BLaER1 treated with 17β-estradiol and CSF1 and Interleukin-3, amounts not matched to agents 10 nM and 100 nM (cell line): Measurements from ENCODE around the gene AOC3.
A peak's percentile ranks its signal among the peaks of the same experiment; 100 is the strongest.
"Not testable (repeated sequence)": the region's sequence is repeated elsewhere in the genome, so short reads cannot be mapped to it uniquely, and the experiment has no call there.

ENCODE experiments used
- H3K27ac ChIP-seq, 11 experiments: shearing (Covaris generic); formaldehyde crosslinking; 2 replicates each; pipeline ENCODE4 v1.8.1; 2022
- H3K27me3 ChIP-seq, 11 experiments: shearing (Covaris generic); formaldehyde crosslinking; 2 replicates each; pipeline ENCODE4 v1.8.1; 2022
- H3K36me3 ChIP-seq, 11 experiments: shearing (Covaris generic); formaldehyde crosslinking; 2 replicates each; pipeline ENCODE4 v1.8.1; 2022
- H3K4me1 ChIP-seq, 10 experiments: shearing (Covaris generic); formaldehyde crosslinking; 2 replicates each; pipeline ENCODE4 v1.8.1; 2022
- H3K4me2 ChIP-seq, 11 experiments: shearing (Covaris generic); formaldehyde crosslinking; 2 replicates each; pipeline ENCODE4 v1.8.1; 2022
- H3K4me3 ChIP-seq, 10 experiments: shearing (Covaris generic); formaldehyde crosslinking; 2 replicates each; pipeline ENCODE4 v1.8.1; 2022
- H3K9ac ChIP-seq, 11 experiments: shearing (Covaris generic); formaldehyde crosslinking; 2 replicates each; pipeline ENCODE4 v1.8.1; 2022
- H3K9me3 ChIP-seq, 11 experiments: shearing (Covaris generic); formaldehyde crosslinking; replicated peaks in 1 of 11; 2 replicates each; pipeline ENCODE4 v1.8.1; 2022
- H4K20me1 ChIP-seq, 11 experiments: shearing (Covaris generic); formaldehyde crosslinking; 2 replicates each; pipeline ENCODE4 v1.8.1; 2022
- Cebpa-rat ChIP-seq, 11 experiments: shearing (Covaris generic); IDR thresholded peaks; 2 replicates each; pipeline ENCODE4 v1.8.1; 2022

The AOC3 gene

DNA sequence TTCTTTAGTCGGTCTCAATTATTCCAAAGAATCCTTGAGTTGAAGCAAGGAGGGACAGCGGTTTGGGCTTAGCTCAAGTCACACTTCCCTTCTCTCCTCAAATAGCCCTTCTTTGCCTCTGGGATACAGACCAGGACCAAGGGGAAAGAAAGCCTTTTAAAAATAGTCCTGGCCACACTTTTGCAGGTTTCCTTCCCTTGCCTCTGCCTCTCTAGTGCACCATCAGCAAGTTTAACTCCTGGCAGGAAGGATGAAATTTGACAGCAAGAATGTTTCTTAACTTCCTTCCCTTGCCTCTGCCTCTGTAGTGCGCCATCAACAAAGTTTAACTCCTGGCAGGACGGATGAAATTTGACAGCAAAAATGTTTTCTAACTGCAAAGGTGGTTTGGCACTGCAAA lies 42.4 kb downstream of the AOC3 start:
- H3K4me2 ChIP-seq = peak overlapping the region; percentile 52 to 91 (median 83)
- no peaks in the 10 kb centered on the region for H4K20me1 ChIP-seq
- H3K27ac ChIP-seq = peak overlapping the region; percentile 11 to 80 (median 64); a peak in 20 of 22 replicates
- no peaks in the 10 kb centered on the region for H3K36me3 ChIP-seq
- TF ChIP-seq Cebpa-rat (IDR thresholded peaks at IDR 0.05) = 0 out of 22 replicates have a peak, but pooled peaks of 1 of the 11 experiments have one; percentile 23
- peak overlapping the region in 10 of 11 experiments; percentile 11 to 71 (median 55); a peak in 16 of 22 replicates for H3K9ac ChIP-seq
- peaks cover 12 to 72% (median 51%) of the 10 kb centered on the region in 10 experiments for H3K4me1 ChIP-seq
- H3K4me3 ChIP-seq = peak overlapping the region in 6 of 10 experiments; percentile 15 to 49 (median 36); a peak in 7 of 20 replicates
- no peaks in the 10 kb centered on the region for H3K9me3 ChIP-seq
- no peaks in the 10 kb centered on the region for H3K27me3 ChIP-seq

GRCh38 chr17:42894283-42895184 lies 43.5 kb downstream of the AOC3 start:
- no peak for TF ChIP-seq Cebpa-rat (IDR thresholded peaks at IDR 0.05)
- Histone ChIP-seq H3K36me3 (no peaks in the 10 kb centered on the region), H4K20me1 (no peaks in the 10 kb centered on the region), H3K27me3 (no peaks in the 10 kb centered on the region), H3K4me1 (peaks cover 12 to 67% (median 49%) of the 10 kb centered on the region in 10 experiments), H3K9ac (peak overlapping the region in 2 of 11 experiments; percentile 50 to 71; a peak in 3 of 22 replicates), H3K27ac (peak overlapping the region in 10 of 11 experiments; percentile 15 to 80 (median 65); a peak in 15 of 22 replicates), H3K4me3 (0 out of 20 replicates have a peak overlapping the region, but pooled peaks of 1 of the 10 experiments have one; percentile 1), H3K4me2 (peak overlapping the region in 10 of 11 experiments; percentile 67 to 91 (median 83); a peak in 19 of 22 replicates), H3K9me3 (no peaks in the 10 kb centered on the region)

DNA sequence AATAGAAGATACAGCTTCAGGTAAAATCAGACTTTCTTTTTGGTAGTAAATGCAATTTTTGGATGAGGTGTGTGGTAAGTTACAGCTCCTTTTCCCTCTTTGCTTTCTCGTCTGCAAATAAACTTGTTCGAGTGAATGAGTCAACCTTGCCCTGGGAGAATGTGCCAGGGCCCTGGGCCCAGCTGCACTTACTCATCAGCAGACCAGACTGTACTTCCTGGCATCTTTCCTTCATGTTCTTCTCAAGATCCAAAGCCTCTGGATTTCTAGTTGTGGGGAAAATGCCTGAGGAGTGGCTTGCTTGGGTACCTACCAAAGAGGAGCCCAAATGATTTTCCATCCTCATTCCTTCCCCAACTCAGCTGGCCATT lies 44.2 kb downstream of the AOC3 start:
- TF ChIP-seq Cebpa-rat (IDR thresholded peaks at IDR 0.05) = no peak
- Histone ChIP-seq H3K4me3 (0 out of 20 replicates have a peak overlapping the region, but pooled peaks of 1 of the 10 experiments have one; percentile 1), H3K4me1 (peaks cover 12 to 65% (median 49%) of the 10 kb centered on the region in 10 experiments), H3K36me3 (no peaks in the 10 kb centered on the region), H3K9me3 (no peaks in the 10 kb centered on the region), H3K9ac (peak overlapping the region in 2 of 11 experiments; percentile 16 to 50; a peak in 2 of 22 replicates), H3K27ac (peak overlapping the region in 7 of 11 experiments; percentile 18 to 80 (median 51); a peak in 10 of 22 replicates), H3K4me2 (peak overlapping the region in 10 of 11 experiments; percentile 0 to 91 (median 79); a peak in 18 of 22 replicates), H3K27me3 (no peaks in the 10 kb centered on the region), H4K20me1 (no peaks in the 10 kb centered on the region)

GRCh38 chr17:42898147-42898811 lies 47.3 kb downstream of the AOC3 start:
- Histone ChIP-seq H3K9ac (no peak overlapping the region), H3K27ac (no peak overlapping the region), H3K4me3 (no peak overlapping the region), H3K4me1 (peaks cover 7 to 60% (median 29%) of the 10 kb centered on the region in 10 experiments), H3K27me3 (no peaks in the 10 kb centered on the region), H3K36me3 (no peaks in the 10 kb centered on the region), H4K20me1 (no peaks in the 10 kb centered on the region), H3K9me3 (no peaks in the 10 kb centered on the region), H3K4me2 (no peak overlapping the region)
- TF ChIP-seq Cebpa-rat (IDR thresholded peaks at IDR 0.05) = no peak

DNA sequence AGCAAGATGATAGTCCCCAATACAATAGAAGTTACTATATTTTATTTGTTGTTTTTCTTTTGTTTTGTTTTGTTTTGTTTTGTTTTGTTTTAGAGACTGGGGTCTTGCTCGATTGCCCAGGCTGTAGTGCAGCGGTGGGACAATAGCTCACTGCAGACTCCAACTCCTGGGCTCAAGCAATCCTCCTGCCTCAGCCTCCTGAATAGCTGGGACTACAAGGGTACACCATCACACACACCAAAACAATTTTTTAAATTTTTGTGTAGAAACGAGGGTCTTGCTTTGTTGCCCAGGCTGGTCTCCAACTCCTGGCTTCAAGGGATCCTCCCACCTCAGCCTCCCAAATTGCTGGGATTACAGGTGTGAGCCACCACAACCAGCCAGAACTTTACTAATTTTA lies 49.0 kb downstream of the AOC3 start:
- not testable (repeated sequence) for H3K36me3 ChIP-seq, H4K20me1 ChIP-seq, H3K27me3 ChIP-seq, H3K4me2 ChIP-seq, H3K9me3 ChIP-seq, H3K27ac ChIP-seq, H3K4me3 ChIP-seq, H3K9ac ChIP-seq
- peaks cover 0 to 48% (median 12%) of the 10 kb centered on the region in 10 experiments; a peak in 16 of 20 replicates for H3K4me1 ChIP-seq

- Histone ChIP-seq H4K20me1 (no peaks in the 10 kb centered on the region), H3K27me3 (no peaks in the 10 kb centered on the region), H3K9me3 (no peaks in the 10 kb centered on the region), H3K4me3 (no peak within 1 kb of the TSS), H3K4me1 (peaks cover 0 to 41% (median 7%) of the 10 kb centered on the region in 10 experiments; a peak in 12 of 20 replicates), H3K9ac (no peak within 1 kb of the TSS), H3K27ac (no peak within 1 kb of the TSS), H3K4me2 (peak within 1 kb of the TSS in 4 of 11 experiments; percentile 18 to 65 (median 40); a peak in 7 of 22 replicates), H3K36me3 (no peaks in the 10 kb centered on the region)
- no peak for TF ChIP-seq Cebpa-rat (IDR thresholded peaks at IDR 0.05)
These were observed 49.7 kb downstream of the AOC3 start, which contains the start of gene G6PC1 for GRCh38 chr17:42900460-42901331. G6PC1 (plus strand) TSS chr17:42900799; CDS start chr17:42900877, 78 bp downstream.

DNA sequence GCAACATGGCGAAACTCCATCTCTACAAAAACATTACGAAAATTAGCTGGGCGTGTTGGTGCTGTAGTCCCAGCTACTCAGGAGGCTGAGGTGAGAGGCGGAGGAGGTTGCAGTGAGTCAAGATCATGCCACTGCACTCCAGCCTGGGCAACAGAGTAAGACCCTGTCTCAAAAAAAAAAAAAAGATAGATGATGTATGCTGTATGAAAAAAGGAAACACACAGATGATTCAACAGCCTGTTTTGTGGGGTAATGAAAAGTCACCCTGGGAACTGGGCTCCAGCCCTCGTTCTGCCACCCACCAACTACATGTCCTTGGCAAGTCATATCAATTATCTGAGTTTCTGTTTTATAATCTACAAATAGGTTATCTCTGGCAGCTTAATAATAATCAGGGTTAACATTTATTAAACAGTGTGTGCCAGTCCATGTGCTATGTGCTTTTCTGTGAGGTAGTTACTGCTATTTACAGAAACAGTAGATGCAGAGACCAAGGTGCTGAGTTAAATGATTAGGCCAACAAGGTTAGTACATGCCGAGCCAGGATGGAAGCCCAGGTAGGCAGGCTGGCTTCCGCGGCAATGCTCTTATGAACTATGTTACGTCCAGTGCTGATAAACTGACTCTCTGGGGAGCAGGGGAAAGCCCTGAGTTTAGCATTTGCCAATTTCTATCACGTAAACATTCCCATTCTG lies 50.7 kb downstream of the AOC3 start:
- Histone ChIP-seq H3K4me2 (peak overlapping the region in 4 of 11 experiments; percentile 32 to 65 (median 42); a peak in 7 of 22 replicates), H3K36me3 (no peaks in the 10 kb centered on the region), H3K4me3 (no peak overlapping the region), H3K27me3 (no peaks in the 10 kb centered on the region), H3K9me3 (no peaks in the 10 kb centered on the region), H3K4me1 (peaks cover 0 to 39% (median 6%) of the 10 kb centered on the region in 10 experiments; a peak in 10 of 20 replicates), H3K27ac (no peak overlapping the region), H3K9ac (no peak overlapping the region), H4K20me1 (no peaks in the 10 kb centered on the region)
- TF ChIP-seq Cebpa-rat (IDR thresholded peaks at IDR 0.05) = no peak

DNA sequence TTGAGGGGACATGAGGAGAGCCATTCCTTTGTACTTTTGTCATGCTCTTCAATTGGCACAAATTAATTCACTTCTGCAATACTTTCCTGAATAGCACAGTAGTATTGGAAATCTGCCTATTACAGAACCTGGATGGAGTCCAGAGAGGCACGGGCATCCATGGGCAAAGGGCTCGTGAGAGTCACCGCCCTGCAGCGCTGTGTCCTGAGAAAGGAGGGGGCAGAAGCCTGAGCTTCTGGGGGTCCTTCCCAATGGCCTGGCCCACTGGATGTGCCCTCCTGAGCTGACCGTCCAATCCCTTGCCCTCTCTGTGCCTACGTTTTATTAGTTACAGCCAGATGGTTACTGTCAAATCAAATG lies 53.1 kb downstream of the AOC3 start:
- Histone ChIP-seq H3K4me1 (peaks cover 15 to 63% (median 27%) of the 10 kb centered on the region in 10 experiments), H3K9ac (no peak overlapping the region), H3K9me3 (no peaks in the 10 kb centered on the region), H4K20me1 (no peaks in the 10 kb centered on the region), H3K4me3 (no peak overlapping the region), H3K27ac (no peak overlapping the region), H3K4me2 (no peak overlapping the region), H3K27me3 (no peaks in the 10 kb centered on the region), H3K36me3 (no peaks in the 10 kb centered on the region)
- TF ChIP-seq Cebpa-rat (IDR thresholded peaks at IDR 0.05) = no peak
